Keratinocyte (primary cell): ENCODE data around the gene BARD1.
"Not testable (repeated sequence)": the region's sequence is repeated elsewhere in the genome, so short reads cannot be mapped to it uniquely, and the experiment has no call there.

Experiments used
- EZH2 ChIP-seq: IDR thresholded peaks from one replicate; pipeline ENCODE4 v1.6.1; 2012; ENCODE audit warnings: inconsistent platforms, mild to moderate bottlenecking, low read length, moderate library complexity
- TF ChIP-seq, protein P1 (sequence below), 3 experiments: IDR thresholded peaks in 1 of 3; conservative IDR thresholded peaks in 1 of 3; optimal IDR thresholded peaks in 1 of 3; 2 replicates in 2 of 3; 3 replicates in 1 of 3; pipeline versions ENCODE3 to v1.5.1; 2011; ENCODE audit warnings: low read length in 3 of 3, mild to moderate bottlenecking in 3 of 3, moderate library complexity in 2 of 3, control low read depth in 1 of 3, inconsistent platforms in 1 of 3; ENCODE audit not compliant: insufficient read depth in 2 of 3; ENCODE audit errors: extremely low read depth in 1 of 3

DNA sequence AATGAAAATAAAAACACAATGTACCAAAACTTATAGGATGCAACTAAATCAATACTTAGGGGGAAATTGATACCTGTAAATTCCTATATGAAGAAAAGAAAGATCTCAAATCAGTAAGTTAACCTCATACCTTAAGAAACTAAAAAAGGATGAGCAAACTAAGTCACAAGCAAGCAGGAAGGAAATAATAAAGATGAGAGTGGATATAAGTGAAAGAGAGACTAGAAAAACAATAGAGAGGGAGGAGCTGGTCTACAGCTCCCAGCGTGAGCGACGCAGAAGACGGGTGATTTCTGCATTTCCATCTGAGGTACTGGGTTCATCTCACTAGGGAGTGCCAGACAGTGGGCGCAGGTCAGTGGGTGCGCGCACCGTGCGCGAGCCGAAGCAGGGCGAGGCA lies 125.9 kb downstream of the BARD1 start:
- not testable (repeated sequence) for TF ChIP-seq EZH2
- TF ChIP-seq, protein P1, sequence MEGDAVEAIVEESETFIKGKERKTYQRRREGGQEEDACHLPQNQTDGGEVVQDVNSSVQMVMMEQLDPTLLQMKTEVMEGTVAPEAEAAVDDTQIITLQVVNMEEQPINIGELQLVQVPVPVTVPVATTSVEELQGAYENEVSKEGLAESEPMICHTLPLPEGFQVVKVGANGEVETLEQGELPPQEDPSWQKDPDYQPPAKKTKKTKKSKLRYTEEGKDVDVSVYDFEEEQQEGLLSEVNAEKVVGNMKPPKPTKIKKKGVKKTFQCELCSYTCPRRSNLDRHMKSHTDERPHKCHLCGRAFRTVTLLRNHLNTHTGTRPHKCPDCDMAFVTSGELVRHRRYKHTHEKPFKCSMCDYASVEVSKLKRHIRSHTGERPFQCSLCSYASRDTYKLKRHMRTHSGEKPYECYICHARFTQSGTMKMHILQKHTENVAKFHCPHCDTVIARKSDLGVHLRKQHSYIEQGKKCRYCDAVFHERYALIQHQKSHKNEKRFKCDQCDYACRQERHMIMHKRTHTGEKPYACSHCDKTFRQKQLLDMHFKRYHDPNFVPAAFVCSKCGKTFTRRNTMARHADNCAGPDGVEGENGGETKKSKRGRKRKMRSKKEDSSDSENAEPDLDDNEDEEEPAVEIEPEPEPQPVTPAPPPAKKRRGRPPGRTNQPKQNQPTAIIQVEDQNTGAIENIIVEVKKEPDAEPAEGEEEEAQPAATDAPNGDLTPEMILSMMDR (optimal IDR thresholded peaks at IDR 0.05 in 1 of 3, IDR thresholded peaks at IDR 0.05 in 1 of 3, conservative IDR thresholded peaks at IDR 0.05 in 1 of 3; ENCODE audit: extremely low read depth in 1 of 3, insufficient read depth in 2 of 3, low read length in 3 of 3): not testable (repeated sequence)
